ENCODE measurements around the gene ZNF484.
"Not testable (repeated sequence)": the region's sequence is repeated elsewhere in the genome, so short reads cannot be mapped to it uniquely, and the experiment has no call there.

- not testable (repeated sequence) for TF ChIP-seq EZH2phosphoT487 (IDR thresholded peaks at IDR 0.05; ENCODE audit: insufficient read depth, low read depth); EZH2 (IDR thresholded peaks at IDR 0.05; ENCODE audit: insufficient read depth, poor library complexity, severe bottlenecking)
These were observed 9.2 kb upstream of the ZNF484 start for GRCh38 chr9:92886846-92887610.

Data from GM23248 (cell line).